KBM-7 (cell line): ENCODE data around the gene CEP76.

Experiments
- DNase-seq: peaks from one replicate; pipeline ENCODE4 v3.0.0-alpha.2; 2015
- in situ Hi-C: fragments of 300-500 bp; cut with MboI; formaldehyde crosslinking; loops from 2 replicates; pipeline ENCODE4 v1.14.3; 2020; ENCODE audit warnings: low sequenced_read_pairs, low pct_unique_long_range_greater_than_20kb, mixed read lengths

Gene CEP76

GRCh38 chr18:12702221-12703095 is at the start of gene CEP76, which contains the start of gene PSMG2:
CEP76 (minus strand) TSS chr18:12702723; CDS start chr18:12702548, 175 bp downstream.
PSMG2 (plus strand) TSS chr18:12703042; CDS start chr18:12703108, 66 bp downstream.
- DNase-seq = peak; percentile 94
- in situ Hi-C loops = no loop called here

DNA sequence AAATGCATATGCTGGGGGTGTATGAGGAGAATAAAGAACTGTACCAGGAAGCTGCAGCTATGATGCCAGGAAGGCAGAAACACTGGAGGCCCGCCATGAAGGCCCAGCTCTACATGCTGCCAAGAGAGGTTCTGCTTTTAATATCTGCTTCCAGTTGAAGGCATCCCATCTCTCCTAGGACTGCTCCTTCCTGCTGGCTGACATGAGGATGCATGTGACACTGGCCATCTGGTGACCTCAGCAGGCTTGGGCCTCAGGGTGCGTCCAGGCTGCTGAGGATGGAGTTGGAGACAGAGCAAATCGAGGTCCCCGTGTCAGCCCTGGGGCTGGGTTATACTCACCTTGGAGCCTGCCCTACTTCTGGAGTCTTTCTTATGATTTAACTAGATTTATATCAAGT is 49.4 kb upstream of the CEP76 start:
- no peak for DNase-seq
- in situ Hi-C loops = no loop called here

DNA sequence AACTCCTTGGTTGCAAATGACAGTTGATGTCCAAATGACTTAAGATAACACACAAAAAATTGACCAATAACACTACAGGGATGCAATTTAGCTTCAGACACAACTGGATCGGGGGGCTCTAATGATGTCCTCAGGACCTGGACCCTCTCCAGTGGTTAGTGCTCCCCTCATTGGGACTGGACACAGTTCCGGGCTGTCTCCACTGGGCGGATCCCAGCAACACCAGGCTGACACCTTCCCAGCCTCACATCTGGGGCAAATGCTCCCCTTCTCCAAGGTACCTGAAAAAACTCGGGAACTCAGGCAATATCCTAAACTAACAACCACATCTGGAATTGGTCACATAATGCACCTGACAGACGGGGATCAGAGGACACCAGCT is 49.0 kb upstream of the CEP76 start:
- in situ Hi-C loops = no loop called here
- DNase-seq = no peak

DNA sequence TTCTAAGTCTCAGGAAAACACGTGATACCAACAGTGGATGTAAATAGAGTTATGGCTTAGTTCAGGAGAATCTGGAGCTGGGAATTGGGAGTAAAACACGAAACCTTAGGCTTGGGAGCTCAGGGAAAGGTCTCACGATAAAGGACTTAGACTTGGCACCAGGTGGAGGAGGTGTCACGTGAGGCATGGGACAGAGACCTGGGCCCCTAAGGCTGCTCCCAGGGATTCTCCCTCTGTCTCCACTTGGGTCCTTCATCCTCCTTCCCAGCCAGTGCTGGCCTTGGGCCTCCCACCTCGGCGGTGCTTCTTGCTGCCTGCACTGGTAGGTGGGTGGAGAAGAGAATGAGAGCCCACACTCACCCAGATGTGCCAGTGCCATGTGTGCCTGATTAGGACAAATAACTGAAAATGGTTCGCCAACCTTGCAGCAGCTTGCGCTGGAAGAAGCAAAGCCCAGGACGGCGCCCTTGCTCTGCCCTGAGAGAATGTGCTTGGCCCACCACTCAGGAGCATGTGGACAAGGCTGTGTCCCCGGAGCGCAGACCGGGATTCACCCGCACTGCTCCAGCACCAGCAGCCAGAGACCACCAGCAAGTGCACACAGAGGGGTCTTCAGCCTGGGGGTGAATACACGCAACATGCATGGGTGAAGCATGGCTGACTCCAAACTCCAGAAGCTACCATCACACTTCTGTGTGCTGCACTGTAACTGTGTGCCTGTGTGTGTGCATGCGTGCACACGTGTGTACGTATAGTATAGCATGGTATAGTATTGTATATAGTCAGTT is 48.4 kb upstream of the CEP76 start:
- in situ Hi-C loops = no loop called here

DNA sequence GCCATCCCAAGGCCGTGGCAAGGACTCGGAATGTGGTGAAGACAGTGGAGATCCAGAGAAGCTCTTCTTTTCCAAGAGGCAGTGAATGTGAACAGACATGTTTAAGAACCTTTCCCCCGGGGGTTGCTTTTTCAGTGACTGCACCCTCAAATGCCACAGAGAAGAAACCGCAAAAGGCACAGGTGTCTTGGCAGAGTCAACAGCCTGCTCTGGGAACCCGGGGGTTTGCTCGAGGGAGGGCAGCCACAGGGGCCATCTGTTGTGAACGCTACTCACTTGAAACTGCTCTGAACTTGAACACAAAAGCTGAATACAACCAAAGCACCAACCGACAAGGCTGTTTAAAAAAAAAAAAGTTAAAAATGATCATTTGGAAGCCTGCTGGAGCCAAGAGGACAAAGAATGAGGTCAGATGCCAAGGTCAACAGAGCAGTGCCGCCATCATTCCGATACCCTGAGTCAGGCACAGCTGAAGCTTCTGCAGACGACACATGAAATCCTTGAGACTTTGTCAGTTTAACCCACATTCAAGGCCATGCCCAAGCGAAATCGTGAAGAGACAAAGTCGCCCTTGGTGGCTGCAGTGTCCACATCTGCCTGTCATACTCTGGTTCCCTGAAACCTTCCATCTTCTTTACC is 47.7 kb upstream of the CEP76 start:
- no peak for DNase-seq
- in situ Hi-C loops = no loop called here

More for the DNA sequence above, 48.4 kb upstream of the CEP76 start:
- no peak for DNase-seq

DNA sequence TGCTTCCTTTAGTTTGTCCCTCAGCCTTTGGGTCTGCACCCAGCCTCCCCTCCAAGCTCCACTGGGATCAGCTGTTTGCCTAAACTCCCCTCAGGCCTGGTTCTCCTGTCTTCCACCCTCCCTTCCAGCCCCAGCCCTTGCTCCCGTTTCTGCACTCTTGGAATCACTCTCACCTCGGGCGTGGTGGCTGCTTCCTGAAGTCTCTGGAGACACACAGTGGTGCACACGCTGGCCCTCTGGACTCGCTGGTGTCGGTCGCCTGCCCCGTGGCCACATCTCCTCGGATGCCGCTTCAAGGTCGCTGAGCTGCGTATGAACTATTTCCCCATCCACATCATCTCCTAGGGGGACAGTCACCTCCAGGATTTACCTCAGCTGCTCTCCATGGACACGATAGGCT is 46.6 kb upstream of the CEP76 start:
- no peak for DNase-seq
- in situ Hi-C loops = no loop called here

DNA sequence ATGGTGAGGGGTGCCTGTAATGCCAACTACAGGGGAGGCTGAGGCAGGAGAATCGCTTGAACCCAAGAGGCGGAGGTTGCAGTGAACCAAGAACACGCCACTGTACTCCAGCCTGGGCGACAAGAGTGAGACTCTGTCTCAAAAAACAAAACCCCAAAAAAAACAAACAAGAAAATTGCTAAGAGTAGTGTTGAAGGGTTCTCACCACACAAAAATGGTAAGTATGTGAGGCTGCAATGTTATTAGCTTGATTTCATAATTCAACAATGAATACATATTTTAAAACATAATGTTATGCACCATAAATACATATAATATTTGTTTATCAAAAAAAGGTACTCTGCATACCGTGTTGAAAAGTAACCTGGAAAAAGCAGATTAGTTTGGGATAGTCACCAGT is 46.1 kb upstream of the CEP76 start:
- no peak for DNase-seq
- in situ Hi-C loops = no loop called here

DNA sequence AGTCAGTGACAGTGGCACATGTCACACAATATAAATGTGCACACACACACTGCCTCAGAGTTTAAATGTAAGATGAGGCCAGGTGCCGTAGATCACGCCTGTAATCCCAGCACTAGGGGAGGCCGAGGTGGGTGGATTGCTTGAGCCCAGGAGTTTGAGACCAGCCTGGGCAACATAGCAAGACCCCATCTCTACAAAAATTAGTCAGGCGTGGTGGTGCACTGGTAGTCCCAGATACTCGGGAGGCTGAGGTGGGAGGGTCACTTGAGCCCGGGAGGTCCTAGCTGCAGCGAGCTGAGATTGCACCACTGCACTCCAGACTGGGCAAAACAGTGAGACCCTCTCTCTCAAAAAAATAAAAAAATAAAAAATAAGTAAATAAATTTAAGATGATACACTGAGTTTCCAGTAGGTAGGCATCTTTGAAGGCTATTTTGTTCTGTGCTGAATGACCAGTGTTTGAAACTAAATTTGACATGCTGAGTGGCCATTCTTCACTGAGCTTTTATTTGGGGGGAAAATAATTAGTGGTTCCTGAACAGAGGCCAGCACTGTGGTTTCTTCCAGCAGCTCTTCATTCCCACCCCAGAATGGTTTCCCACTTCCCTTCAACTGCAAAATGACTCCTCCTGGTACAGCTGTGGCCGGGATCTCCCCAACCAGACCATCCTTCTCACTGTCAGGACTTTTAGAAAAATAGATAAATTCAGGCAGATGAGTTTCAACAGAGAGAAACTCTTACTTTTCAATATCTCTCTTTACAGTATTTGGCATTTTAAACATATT is 45.2 kb upstream of the CEP76 start:
- no peak for DNase-seq
- in situ Hi-C loops = no loop called here

DNA sequence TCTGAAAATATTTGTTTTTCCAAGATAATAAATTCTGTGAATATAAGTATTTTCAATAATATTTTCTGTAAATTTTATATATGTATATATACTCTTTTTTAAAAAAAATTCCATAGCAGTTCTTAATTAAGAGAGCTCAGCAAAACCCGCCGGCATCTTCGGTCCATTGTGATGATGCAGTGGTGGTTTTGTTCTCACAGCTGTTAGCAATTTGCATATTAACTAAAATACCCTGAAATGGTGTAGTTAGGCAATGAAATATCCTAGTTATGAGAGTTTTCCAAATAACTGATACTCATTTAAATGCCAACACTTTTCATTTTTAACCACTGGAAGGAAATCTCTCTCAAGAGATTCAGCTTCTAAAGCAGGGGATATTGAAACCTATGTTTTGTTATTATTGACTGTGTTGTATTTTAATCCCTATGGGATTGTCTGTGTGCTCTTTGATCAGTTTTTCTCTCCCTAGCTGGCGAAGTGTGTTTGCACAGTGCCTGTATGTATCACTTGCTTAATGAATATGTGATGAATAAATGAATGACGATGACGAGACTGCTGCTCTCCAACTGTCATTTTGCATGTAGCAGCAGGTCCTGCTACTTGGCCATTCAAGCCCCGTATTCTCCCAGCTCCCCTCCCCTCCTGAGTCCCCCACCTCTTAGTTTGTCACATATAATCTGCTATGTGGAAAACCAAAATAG is 42.7 kb upstream of the CEP76 start:
- in situ Hi-C loops = no loop called here
- DNase-seq = no peak

DNA sequence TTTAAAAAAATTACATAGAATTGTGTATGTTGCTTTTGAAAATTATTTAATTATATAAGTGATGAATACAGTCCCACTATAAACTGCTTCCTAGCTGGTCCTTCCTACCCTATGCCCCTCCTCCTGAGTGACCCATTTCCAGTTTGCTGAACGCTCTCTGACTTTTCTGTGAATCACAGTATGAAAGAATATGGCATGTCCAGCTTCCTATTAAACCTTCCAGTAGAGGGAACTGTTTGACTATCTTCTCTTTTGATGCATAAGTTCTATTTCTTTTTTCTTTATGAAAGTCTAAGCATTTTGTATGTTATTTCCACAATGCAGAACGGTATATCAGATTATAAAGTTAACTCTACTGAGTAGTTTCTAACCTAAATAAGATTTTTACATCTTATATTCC is 41.6 kb upstream of the CEP76 start:
- peak; percentile 59 for DNase-seq
- in situ Hi-C loops = no loop called here

DNA sequence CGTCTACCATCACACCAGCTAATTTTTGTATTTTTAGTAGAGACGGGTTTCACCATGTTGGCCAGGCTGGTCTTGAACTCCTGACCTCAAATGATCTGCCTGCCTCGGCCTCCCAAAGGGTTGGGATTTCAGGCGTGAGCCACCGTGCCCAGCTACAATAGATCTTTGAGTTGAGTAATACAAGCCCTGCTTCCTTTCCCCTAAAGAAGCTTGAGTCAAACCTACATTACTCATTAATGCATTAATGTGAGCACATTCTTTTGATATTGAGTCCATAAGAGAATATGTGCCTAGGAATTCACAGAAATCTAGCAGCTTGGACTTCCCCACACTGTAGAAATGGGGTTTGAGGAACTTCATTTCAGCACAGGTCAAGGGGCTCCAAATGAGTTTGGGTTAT is 39.9 kb upstream of the CEP76 start:
- in situ Hi-C loops = no loop called here
- DNase-seq = no peak

DNA sequence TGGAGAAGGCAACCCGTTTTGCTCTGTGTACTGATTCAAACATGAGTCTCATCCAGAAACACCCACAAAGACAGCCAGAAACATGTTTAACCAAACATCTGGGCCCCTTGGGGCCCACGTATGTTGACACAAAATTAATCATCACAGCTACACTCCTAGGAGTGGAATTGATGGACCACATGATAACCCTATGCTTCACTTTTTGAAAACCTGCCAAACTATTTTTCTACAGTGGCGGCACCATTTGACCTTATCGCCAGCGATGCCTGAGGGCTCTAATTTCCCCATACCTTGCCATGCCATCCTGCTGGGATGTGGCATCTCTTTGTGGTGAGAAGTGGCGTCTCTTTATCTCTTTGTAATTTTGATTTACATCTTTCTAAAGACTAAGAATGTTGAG is 38.8 kb upstream of the CEP76 start:
- DNase-seq = no peak
- in situ Hi-C loops = no loop called here

GRCh38 chr18:12737243-12737902 is 34.9 kb upstream of the CEP76 start:
- in situ Hi-C loops = loop anchor here (10.0 kb wide), 1 partner anchor 197 kb away; no protein-coding TSS in a partner anchor
- no peak for DNase-seq

DNA sequence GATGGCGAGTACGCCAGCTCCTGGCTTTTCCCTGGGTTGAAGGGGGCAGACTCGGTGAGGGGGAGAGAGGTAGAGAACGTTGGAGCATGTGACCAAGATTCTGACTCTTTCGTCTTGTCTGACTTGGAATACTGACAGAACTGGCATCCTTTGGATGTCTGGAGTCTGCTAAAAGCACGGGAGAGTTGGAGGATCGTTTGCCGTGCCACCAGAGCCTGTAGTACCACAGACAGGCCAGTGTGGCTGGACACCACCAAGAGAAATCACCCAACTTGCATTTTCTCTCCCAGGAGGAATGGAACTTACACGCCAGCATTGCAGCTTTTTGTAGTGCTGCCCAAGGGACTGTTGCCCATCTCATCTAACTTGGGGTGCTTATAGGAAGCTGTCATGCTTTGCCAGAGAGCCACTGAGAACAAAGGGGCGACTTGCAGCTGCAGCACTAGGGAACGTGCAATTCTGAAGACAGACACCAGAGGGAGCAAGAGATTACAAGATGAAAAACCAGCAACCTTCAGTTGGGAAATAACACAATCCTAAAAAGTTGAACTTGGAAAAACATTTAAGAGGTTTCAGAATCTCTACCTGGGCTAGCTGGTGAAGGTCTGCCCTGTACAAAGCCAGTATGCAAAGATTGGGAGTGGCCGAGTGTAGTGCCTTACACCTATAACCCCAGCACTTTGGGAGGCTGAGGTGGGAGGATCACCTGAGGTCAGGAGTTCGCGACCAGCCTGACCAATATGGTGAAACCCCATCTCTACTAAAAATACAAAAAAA is 24.4 kb upstream of the CEP76 start:
- DNase-seq = peak; percentile 83
- in situ Hi-C loops = no loop called here

DNA sequence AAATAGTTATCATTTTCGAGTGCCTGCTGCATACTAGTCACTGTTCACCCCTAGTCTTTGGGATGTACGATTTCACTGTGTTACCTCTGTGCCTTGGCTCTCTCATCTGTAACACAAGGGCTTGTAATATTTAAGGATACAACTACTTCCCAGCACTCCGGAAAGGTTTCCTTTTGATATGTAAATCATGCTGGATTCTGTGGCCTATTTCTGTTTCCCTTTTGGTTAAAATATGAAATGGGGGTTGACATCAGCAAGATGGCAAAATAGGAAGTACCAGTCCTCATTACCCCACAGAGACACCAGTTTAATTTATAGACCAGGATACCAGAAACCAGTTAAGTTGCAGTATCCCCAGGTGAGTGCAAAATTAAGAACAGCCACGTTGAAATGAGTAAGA is 23.8 kb upstream of the CEP76 start:
- DNase-seq = no peak
- in situ Hi-C loops = no loop called here

GRCh38 chr18:12722731-12723130 is 20.2 kb upstream of the CEP76 start:
- DNase-seq = no peak
- in situ Hi-C loops = no loop called here

- in situ Hi-C loops = no loop called here
- DNase-seq = no peak
These were observed 19.2 kb upstream of the CEP76 start for GRCh38 chr18:12721495-12722275.
